AG09309 (cell line): ENCODE measurements around the gene ENAH.
"Not testable (repeated sequence)": the region's sequence is repeated elsewhere in the genome, so short reads cannot be mapped to it uniquely, and the experiment has no call there.

Experiments
- DNase-seq: peaks from one replicate; pipeline ENCODE4 v3.0.0-alpha.2; 2010; ENCODE audit warnings: low read depth
- H3K4me3 ChIP-seq: 2 replicates; pipeline ENCODE4 v1.5.1; 2011; ENCODE audit warnings: mild to moderate bottlenecking, low read depth, low read length, moderate library complexity; ENCODE audit not compliant: control insufficient read depth
- CTCF ChIP-seq: IDR thresholded peaks from 2 replicates; pipeline ENCODE4 v1.5.1; 2011; ENCODE audit warnings: mild to moderate bottlenecking, low read depth, low read length, inconsistent platforms; ENCODE audit not compliant: insufficient read depth, control insufficient read depth; ENCODE audit errors: missing control alignments

ENAH gene

GRCh38 chr1:225637651-225638199 is 15.2 kb downstream of the ENAH start:
- DNase-seq = no peak
- TF ChIP-seq CTCF = no peak
- H3K4me3 ChIP-seq = no peak overlapping the region

GRCh38 chr1:225636992-225637391 is 15.9 kb downstream of the ENAH start:
- not testable (repeated sequence) for DNase-seq, H3K4me3 ChIP-seq

- no peak for DNase-seq
- H3K4me3 ChIP-seq = no peak overlapping the region
- TF ChIP-seq CTCF = no peak
Measured at GRCh38 chr1:225635649-225636048, 17.3 kb downstream of the ENAH start.

GRCh38 chr1:225632836-225633235 is 20.1 kb downstream of the ENAH start:
- not testable (repeated sequence) for DNase-seq, H3K4me3 ChIP-seq

- no peak for TF ChIP-seq CTCF
- H3K4me3 ChIP-seq = no peak overlapping the region
- no peak for DNase-seq
Measured at GRCh38 chr1:225631021-225631663, 21.8 kb downstream of the ENAH start.

- no peak overlapping the region for H3K4me3 ChIP-seq
- no peak for TF ChIP-seq CTCF
- DNase-seq = no peak
Measured at GRCh38 chr1:225629483-225629882, 23.4 kb downstream of the ENAH start.

GRCh38 chr1:225628794-225629193 is 24.1 kb downstream of the ENAH start:
- not testable (repeated sequence) for DNase-seq, H3K4me3 ChIP-seq

GRCh38 chr1:225627304-225627947 is 25.5 kb downstream of the ENAH start:
- no peak for DNase-seq
- TF ChIP-seq CTCF = no peak
- H3K4me3 ChIP-seq = no peak overlapping the region
